Stimulated activated CD4-positive, alpha-beta T cell treated with anti-CD3 and anti-CD28 coated beads, TNF-alpha, amount 100 ng/mL, for 4 hours (primary cell): ENCODE data around the gene ST6GAL1.

Experiments used
- DNase-seq, 3 experiments: peaks; one replicate each; pipeline ENCODE4 v3.0.0-alpha.2; 2020; ENCODE audit warnings: low read depth in 3 of 3

The ST6GAL1 gene

GRCh38 chr3:187107989-187108388, 177.7 kb downstream of the ST6GAL1 start:
- DNase-seq: no peak

- DNase-seq: no peak
Measured at GRCh38 chr3:187110156-187110555, 179.8 kb downstream of the ST6GAL1 start.

- no peak for DNase-seq
Measured at GRCh38 chr3:187112934-187113793, 182.8 kb downstream of the ST6GAL1 start.

- no peak for DNase-seq
Measured at GRCh38 chr3:187114511-187114910, 184.2 kb downstream of the ST6GAL1 start.

GRCh38 chr3:187120326-187120725, 190.0 kb downstream of the ST6GAL1 start:
- DNase-seq: no peak

GRCh38 chr3:187122261-187122660, 191.9 kb downstream of the ST6GAL1 start:
- no peak for DNase-seq

- DNase-seq: no peak
Measured at GRCh38 chr3:187125319-187126031, 195.1 kb downstream of the ST6GAL1 start.
